ENCODE data around the gene MRPL42.
A peak's percentile ranks its signal among the peaks of the same experiment; 100 is the strongest.
"Not testable (repeated sequence)": the region's sequence is repeated elsewhere in the genome, so short reads cannot be mapped to it uniquely, and the experiment has no call there.

MRPL42 gene

GRCh38 chr12:93467351-93468007, at the start of gene MRPL42:
Gene MRPL42 (plus strand): TSS chr12:93467514. CDS start chr12:93469286, 1,772 bp downstream.
- DNase-seq (ENCODE audit: low read depth): peak; percentile 92

- DNase-seq (ENCODE audit: low read depth): no peak
Measured at GRCh38 chr12:93417967-93418480, 49.3 kb upstream of the MRPL42 start.

- DNase-seq (ENCODE audit: low read depth): peak; percentile 72
Measured at GRCh38 chr12:93419388-93420034, 47.8 kb upstream of the MRPL42 start.

GRCh38 chr12:93422050-93422449, 45.3 kb upstream of the MRPL42 start:
- DNase-seq (ENCODE audit: low read depth): no peak

GRCh38 chr12:93425736-93426411, 41.4 kb upstream of the MRPL42 start:
- DNase-seq (ENCODE audit: low read depth): no peak

GRCh38 chr12:93426412-93426805, 40.9 kb upstream of the MRPL42 start:
- DNase-seq (ENCODE audit: low read depth): no peak

GRCh38 chr12:93427779-93428564, 39.3 kb upstream of the MRPL42 start:
- DNase-seq (ENCODE audit: low read depth): no peak

- DNase-seq (ENCODE audit: low read depth): no peak
Measured at GRCh38 chr12:93429448-93429847, 37.9 kb upstream of the MRPL42 start.

- no peak for DNase-seq (ENCODE audit: low read depth)
Measured at GRCh38 chr12:93429852-93430251, 37.5 kb upstream of the MRPL42 start.

GRCh38 chr12:93430280-93430679, 37.0 kb upstream of the MRPL42 start:
- DNase-seq (ENCODE audit: low read depth): no peak

GRCh38 chr12:93432031-93432430, 35.3 kb upstream of the MRPL42 start:
- not testable (repeated sequence) for DNase-seq (ENCODE audit: low read depth)

GRCh38 chr12:93434256-93434865, 33.0 kb upstream of the MRPL42 start:
- no peak for DNase-seq (ENCODE audit: low read depth)

GRCh38 chr12:93438266-93439050, 28.9 kb upstream of the MRPL42 start:
- DNase-seq (ENCODE audit: low read depth): no peak

- peak; percentile 56 for DNase-seq (ENCODE audit: low read depth)
Measured at GRCh38 chr12:93440043-93440835, 27.1 kb upstream of the MRPL42 start.

GRCh38 chr12:93441081-93441616, 26.2 kb upstream of the MRPL42 start:
- DNase-seq (ENCODE audit: low read depth): peak; percentile 55

GRCh38 chr12:93441617-93442410, 25.5 kb upstream of the MRPL42 start, which contains the start of gene UBE2N:
Gene UBE2N (minus strand): TSS chr12:93441947. CDS start chr12:93441884, 63 bp downstream.
- DNase-seq (ENCODE audit: low read depth): peak; percentile 95

- DNase-seq (ENCODE audit: low read depth): peak; percentile 33
Measured at GRCh38 chr12:93442411-93443340, 24.6 kb upstream of the MRPL42 start.

GRCh38 chr12:93443576-93443975, 23.7 kb upstream of the MRPL42 start:
- DNase-seq (ENCODE audit: low read depth): no peak

Data from ELR (cell line).